Measurements from ENCODE around the gene CAMLG. TPM values are rescaled to one million over a fixed set of nuclear protein-coding genes. Genes with fewer than 3 reads are reported as not detected.

The CAMLG gene
- 43.7 TPM for total RNA-seq

DNA sequence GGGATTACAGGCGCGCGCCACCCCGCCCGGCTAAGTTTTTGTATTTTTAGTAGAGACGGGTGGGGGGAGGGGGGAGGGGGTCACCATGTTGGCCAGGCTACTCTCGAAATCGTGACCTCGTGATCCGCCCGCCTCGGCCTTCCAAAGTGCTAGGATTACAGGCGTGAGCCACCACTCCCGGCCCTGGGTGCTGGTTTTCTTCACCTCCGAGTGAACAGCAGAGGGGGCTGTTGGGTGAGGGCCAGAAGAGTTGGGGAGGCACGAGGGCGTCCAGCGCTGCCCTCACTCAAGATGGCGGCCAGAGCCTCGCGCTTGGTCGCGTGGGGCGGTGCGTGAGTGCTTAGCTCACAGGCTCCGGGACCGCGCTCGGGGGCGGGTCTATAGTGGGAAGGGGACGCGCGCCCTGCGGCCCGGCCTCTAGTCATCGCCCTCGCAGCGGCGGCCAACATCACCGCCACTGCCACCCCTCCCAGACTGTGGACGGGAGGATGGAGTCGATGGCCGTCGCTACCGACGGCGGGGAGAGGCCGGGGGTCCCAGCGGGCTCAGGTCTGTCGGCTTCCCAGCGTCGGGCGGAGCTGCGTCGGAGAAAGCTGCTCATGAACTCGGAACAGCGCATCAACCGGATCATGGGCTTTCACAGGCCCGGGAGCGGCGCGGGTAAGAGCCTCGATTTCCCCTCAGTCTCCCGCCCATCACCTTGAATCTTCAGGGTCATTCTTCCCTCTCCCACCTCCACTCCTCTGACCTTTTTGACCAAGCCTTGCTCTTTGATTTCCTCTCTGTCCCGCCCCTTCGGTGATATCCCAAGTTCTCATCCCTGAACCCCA lies at the start of gene CAMLG:
Gene CAMLG, plus strand, starts transcription at position 416 of the 830 bp plus-strand sequence. Its CDS starts 73 bp downstream, at position 489.

DNA sequence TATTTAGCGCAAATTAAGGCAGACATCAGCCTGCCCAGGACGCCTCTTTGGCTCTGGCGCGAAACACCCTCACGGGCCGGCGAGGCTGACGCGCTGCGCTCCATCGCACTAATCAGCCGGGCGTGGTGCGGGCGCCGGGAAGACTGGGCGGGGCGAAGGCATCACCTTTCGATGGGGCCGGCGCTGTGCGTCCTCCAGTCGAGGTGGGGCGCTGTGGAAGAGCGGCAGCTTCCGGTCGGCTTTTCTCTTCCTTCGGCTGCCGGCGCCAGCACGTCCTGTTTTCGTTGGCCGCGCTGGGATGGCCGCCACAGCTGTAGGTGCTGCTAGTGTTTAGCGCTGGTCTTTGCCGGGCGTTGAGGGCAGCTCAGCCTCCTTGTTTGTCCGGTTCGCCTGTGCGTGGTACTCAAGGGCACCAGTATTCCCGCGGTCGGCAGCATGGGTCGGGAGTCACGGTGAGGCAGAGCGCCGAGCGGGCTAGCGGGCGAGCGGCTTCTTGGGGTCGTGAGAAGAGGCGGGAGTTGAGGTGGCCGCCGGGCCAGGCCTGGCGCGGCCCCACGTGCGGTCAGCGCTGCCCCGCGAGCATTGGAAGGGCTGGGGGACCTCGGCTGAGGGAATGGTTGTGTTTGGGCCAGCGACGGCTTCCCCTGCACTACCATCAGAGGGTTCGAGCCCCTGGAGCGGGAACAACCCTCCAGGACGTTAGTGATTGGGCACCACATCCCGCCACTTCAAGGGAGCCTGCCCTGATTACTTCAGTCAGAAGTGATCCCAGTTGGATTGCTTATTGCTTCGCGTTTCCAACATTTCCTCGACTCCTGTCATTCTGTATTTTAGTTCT lies 20.4 kb downstream of the CAMLG start, which contains the start of gene DDX46:
Gene DDX46, plus strand, starts transcription at position 276 of the 838 bp plus-strand sequence. Its CDS starts 160 bp downstream, at position 436.

Small RNA genes lying within 50 kb of the gene (small RNA-seq; reads per million reads assigned to genes)
- not detected for gene RNU6-1164P (ENCODE audit: low replicate concordance)
- not detected for gene RNU6-757P (ENCODE audit: low replicate concordance)

Other genes starting within 250 kb of the CAMLG start
- gene JADE2, start 212.9 kb upstream of the CAMLG start, total RNA-seq = 26.9 TPM
- gene SAR1B, start 105.7 kb upstream of the CAMLG start, total RNA-seq = 20.8 TPM
- gene SEC24A, start 89.8 kb upstream of the CAMLG start, total RNA-seq = 18.9 TPM
- gene DDX46, start 20.2 kb downstream of the CAMLG start, total RNA-seq = 33.7 TPM
- gene C5orf24, start 107.4 kb downstream of the CAMLG start, total RNA-seq = 63.1 TPM
- 43.1 TPM for gene TXNDC15, start 135.8 kb downstream of the CAMLG start, total RNA-seq
- 11.2 TPM for gene PCBD2, start 166.6 kb downstream of the CAMLG start, total RNA-seq
- gene CATSPER3, start 229.4 kb downstream of the CAMLG start, total RNA-seq = 0.58 TPM

All from metanephros (tissue), 2 donors.